PFSK-1 (cell line): ENCODE measurements around the gene NUDT5.

Experiments
- POLR2AphosphoS5 ChIP-seq: IDR thresholded peaks from 2 replicates; pipeline ENCODE4 v1.6.1; 2012; ENCODE audit warnings: low read depth, mild to moderate bottlenecking, control low read depth, low read length, moderate library complexity
- TAF1 ChIP-seq: IDR thresholded peaks from 2 replicates; pipeline ENCODE4 v1.6.1; 2012; ENCODE audit warnings: low read length, control low read depth, borderline replicate concordance; ENCODE audit not compliant: insufficient read depth
- TF ChIP-seq, protein P1 (sequence below), 2 experiments: IDR thresholded peaks; 2 replicates each; pipeline versions ENCODE4 v1.6.1 to v1.8.0; 2011 to 2012; ENCODE audit warnings: low read depth in 2 of 2, low read length in 2 of 2, control low read depth in 1 of 2, inconsistent platforms in 1 of 2, mild to moderate bottlenecking in 1 of 2, moderate library complexity in 1 of 2; ENCODE audit not compliant: insufficient read depth in 1 of 2

DNA sequence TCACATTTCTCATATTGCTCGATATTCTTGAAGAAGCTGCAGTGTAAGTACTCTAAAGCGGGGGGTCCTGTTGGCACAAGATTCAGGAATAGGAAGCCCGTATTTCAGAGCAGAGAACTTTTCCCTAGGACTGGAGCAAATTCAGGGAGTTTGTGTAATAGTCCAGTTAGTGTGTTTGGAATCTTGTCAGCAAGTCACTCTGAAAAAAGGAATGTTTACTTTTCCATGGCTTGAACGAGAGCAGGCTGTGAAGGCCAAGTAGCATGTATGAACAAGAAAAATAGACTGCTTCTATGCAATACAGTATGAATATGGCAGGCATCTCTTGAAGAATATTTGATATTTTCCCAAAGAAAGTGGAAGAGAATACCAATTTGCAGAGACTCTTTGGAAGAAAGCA is 40.1 kb upstream of the NUDT5 start:
- no peak for TF ChIP-seq POLR2AphosphoS5
- TF ChIP-seq, protein P1, sequence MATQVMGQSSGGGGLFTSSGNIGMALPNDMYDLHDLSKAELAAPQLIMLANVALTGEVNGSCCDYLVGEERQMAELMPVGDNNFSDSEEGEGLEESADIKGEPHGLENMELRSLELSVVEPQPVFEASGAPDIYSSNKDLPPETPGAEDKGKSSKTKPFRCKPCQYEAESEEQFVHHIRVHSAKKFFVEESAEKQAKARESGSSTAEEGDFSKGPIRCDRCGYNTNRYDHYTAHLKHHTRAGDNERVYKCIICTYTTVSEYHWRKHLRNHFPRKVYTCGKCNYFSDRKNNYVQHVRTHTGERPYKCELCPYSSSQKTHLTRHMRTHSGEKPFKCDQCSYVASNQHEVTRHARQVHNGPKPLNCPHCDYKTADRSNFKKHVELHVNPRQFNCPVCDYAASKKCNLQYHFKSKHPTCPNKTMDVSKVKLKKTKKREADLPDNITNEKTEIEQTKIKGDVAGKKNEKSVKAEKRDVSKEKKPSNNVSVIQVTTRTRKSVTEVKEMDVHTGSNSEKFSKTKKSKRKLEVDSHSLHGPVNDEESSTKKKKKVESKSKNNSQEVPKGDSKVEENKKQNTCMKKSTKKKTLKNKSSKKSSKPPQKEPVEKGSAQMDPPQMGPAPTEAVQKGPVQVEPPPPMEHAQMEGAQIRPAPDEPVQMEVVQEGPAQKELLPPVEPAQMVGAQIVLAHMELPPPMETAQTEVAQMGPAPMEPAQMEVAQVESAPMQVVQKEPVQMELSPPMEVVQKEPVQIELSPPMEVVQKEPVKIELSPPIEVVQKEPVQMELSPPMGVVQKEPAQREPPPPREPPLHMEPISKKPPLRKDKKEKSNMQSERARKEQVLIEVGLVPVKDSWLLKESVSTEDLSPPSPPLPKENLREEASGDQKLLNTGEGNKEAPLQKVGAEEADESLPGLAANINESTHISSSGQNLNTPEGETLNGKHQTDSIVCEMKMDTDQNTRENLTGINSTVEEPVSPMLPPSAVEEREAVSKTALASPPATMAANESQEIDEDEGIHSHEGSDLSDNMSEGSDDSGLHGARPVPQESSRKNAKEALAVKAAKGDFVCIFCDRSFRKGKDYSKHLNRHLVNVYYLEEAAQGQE (IDR thresholded peaks at IDR 0.05; ENCODE audit: insufficient read depth in 1 of 2, low read depth in 2 of 2, low read length in 2 of 2): no peak
- TF ChIP-seq TAF1: no peak
